A549 (cell line): ENCODE measurements around the gene CDH4.

Experiments
- EP300 ChIP-seq, 2 experiments: fragments of >200 bp; sonication (Bioruptor Twin); formaldehyde crosslinking; IDR thresholded peaks; 2 replicates in 1 of 2; 3 replicates in 1 of 2; pipeline ENCODE4 v1.6.1; 2016 to 2017
- HOXA7 ChIP-seq: fragments of 250-450 bp; sonication (Bioruptor Pico); IDR thresholded peaks from 2 replicates; pipeline ENCODE4 v1.5.0; 2020; ENCODE audit warnings: mild to moderate bottlenecking, moderate library complexity
- NR3C1 ChIP-seq: fragments of >200 bp; sonication (Bioruptor Twin); formaldehyde crosslinking; IDR thresholded peaks from 3 replicates; pipeline ENCODE4 v1.6.1; 2017
- POLR2A ChIP-seq: IDR thresholded peaks from 2 replicates; pipeline ENCODE4 v1.6.1; 2012; ENCODE audit warnings: mild to moderate bottlenecking, low read length
- RNF2 ChIP-seq: fragments of 200-600 bp; sonication (generic); IDR thresholded peaks from 2 replicates; pipeline ENCODE4 v1.6.1; 2016; ENCODE audit warnings: low read depth, mild to moderate bottlenecking, antibody characterized with exemption, moderate library complexity, borderline replicate concordance
- SREBF2 ChIP-seq: fragments of 450-650 bp; IDR thresholded peaks from 2 replicates; pipeline ENCODE4 v1.6.1; 2014; ENCODE audit warnings: mild to moderate bottlenecking, moderate library complexity
- TF ChIP-seq, protein P1 (sequence below): fragments of >200 bp; sonication (Bioruptor Twin); formaldehyde crosslinking; IDR thresholded peaks from 3 replicates; pipeline ENCODE4 v1.5.1; 2016
- TF ChIP-seq, protein P2 (sequence below): IDR thresholded peaks from 2 replicates; pipeline ENCODE4 v1.6.1; 2012
- TF ChIP-seq, protein P3 (sequence below): fragments of 250-450 bp; sonication (Bioruptor Pico); IDR thresholded peaks from 2 replicates; pipeline ENCODE4 v1.5.0; 2021; ENCODE audit warnings: mild to moderate bottlenecking, moderate library complexity, borderline replicate concordance
- TF ChIP-seq, protein P4 (sequence below): IDR thresholded peaks from 2 replicates; pipeline ENCODE4 v1.6.1; 2012; ENCODE audit warnings: low read depth, borderline replicate concordance
- TF ChIP-seq, protein P5 (sequence below): fragments of 200-600 bp; sonication (generic); IDR thresholded peaks from 2 replicates; pipeline ENCODE4 v1.6.1; 2016; ENCODE audit warnings: antibody characterized with exemption, mild to moderate bottlenecking, moderate library complexity
- TF ChIP-seq, protein P6 (sequence below): fragments of >200 bp; sonication (Bioruptor Twin); formaldehyde crosslinking; IDR thresholded peaks from 3 replicates; pipeline ENCODE4 v1.6.1; 2016
- TF ChIP-seq, protein P7 (sequence below): IDR thresholded peaks from 2 replicates; pipeline ENCODE4 v1.6.1; 2012
- TF ChIP-seq, protein P8 (sequence below): fragments of 450-650 bp; IDR thresholded peaks from 2 replicates; pipeline ENCODE4 v1.6.1; 2014; ENCODE audit warnings: antibody characterized with exemption

DNA sequence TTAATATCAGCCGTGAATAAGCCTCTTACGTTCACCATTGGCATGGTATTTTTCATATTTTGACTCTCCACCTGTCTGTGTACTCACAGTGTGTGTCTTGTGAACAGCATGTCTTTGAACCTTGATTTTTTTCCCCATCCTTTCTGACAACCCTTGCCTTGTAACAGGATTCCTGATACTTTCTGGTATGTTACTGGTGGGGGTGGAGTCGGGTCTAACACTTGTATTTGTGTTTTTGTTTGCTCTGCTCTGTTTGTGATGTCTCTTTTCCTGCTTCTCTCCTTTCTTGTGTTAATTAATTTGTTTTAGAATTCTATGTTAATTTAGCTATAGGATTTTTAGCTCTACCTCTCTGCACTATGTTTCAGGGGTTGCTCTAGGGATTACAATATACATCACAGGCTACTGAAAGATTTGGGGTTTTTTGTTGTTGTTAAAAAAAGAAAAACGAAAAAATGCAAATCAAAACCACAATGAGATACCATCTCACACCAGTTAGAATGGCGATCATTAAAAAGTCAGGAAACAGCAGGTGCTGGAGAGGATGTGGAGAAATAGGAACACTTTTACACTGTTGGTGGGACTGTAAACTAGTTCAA is 245.1 kb downstream of the CDH4 start:
- TF ChIP-seq RNF2: no peak
- TF ChIP-seq, protein P1, sequence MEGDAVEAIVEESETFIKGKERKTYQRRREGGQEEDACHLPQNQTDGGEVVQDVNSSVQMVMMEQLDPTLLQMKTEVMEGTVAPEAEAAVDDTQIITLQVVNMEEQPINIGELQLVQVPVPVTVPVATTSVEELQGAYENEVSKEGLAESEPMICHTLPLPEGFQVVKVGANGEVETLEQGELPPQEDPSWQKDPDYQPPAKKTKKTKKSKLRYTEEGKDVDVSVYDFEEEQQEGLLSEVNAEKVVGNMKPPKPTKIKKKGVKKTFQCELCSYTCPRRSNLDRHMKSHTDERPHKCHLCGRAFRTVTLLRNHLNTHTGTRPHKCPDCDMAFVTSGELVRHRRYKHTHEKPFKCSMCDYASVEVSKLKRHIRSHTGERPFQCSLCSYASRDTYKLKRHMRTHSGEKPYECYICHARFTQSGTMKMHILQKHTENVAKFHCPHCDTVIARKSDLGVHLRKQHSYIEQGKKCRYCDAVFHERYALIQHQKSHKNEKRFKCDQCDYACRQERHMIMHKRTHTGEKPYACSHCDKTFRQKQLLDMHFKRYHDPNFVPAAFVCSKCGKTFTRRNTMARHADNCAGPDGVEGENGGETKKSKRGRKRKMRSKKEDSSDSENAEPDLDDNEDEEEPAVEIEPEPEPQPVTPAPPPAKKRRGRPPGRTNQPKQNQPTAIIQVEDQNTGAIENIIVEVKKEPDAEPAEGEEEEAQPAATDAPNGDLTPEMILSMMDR: no peak
- TF ChIP-seq, protein P2, sequence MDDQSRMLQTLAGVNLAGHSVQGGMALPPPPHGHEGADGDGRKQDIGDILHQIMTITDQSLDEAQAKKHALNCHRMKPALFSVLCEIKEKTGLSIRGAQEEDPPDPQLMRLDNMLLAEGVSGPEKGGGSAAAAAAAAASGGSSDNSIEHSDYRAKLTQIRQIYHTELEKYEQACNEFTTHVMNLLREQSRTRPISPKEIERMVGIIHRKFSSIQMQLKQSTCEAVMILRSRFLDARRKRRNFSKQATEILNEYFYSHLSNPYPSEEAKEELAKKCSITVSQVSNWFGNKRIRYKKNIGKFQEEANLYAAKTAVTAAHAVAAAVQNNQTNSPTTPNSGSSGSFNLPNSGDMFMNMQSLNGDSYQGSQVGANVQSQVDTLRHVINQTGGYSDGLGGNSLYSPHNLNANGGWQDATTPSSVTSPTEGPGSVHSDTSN: no peak
- TF ChIP-seq, protein P3, sequence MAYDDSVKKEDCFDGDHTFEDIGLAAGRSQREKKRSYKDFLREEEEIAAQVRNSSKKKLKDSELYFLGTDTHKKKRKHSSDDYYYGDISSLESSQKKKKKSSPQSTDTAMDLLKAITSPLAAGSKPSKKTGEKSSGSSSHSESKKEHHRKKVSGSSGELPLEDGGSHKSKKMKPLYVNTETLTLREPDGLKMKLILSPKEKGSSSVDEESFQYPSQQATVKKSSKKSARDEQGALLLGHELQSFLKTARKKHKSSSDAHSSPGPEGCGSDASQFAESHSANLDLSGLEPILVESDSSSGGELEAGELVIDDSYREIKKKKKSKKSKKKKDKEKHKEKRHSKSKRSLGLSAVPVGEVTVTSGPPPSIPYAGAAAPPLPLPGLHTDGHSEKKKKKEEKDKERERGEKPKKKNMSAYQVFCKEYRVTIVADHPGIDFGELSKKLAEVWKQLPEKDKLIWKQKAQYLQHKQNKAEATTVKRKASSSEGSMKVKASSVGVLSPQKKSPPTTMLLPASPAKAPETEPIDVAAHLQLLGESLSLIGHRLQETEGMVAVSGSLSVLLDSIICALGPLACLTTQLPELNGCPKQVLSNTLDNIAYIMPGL (CRISPR knock-in tag): no peak
- no peak for TF ChIP-seq POLR2A
- TF ChIP-seq, protein P4, sequence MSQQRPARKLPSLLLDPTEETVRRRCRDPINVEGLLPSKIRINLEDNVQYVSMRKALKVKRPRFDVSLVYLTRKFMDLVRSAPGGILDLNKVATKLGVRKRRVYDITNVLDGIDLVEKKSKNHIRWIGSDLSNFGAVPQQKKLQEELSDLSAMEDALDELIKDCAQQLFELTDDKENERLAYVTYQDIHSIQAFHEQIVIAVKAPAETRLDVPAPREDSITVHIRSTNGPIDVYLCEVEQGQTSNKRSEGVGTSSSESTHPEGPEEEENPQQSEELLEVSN: no peak
- TF ChIP-seq, protein P5, sequence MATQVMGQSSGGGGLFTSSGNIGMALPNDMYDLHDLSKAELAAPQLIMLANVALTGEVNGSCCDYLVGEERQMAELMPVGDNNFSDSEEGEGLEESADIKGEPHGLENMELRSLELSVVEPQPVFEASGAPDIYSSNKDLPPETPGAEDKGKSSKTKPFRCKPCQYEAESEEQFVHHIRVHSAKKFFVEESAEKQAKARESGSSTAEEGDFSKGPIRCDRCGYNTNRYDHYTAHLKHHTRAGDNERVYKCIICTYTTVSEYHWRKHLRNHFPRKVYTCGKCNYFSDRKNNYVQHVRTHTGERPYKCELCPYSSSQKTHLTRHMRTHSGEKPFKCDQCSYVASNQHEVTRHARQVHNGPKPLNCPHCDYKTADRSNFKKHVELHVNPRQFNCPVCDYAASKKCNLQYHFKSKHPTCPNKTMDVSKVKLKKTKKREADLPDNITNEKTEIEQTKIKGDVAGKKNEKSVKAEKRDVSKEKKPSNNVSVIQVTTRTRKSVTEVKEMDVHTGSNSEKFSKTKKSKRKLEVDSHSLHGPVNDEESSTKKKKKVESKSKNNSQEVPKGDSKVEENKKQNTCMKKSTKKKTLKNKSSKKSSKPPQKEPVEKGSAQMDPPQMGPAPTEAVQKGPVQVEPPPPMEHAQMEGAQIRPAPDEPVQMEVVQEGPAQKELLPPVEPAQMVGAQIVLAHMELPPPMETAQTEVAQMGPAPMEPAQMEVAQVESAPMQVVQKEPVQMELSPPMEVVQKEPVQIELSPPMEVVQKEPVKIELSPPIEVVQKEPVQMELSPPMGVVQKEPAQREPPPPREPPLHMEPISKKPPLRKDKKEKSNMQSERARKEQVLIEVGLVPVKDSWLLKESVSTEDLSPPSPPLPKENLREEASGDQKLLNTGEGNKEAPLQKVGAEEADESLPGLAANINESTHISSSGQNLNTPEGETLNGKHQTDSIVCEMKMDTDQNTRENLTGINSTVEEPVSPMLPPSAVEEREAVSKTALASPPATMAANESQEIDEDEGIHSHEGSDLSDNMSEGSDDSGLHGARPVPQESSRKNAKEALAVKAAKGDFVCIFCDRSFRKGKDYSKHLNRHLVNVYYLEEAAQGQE: no peak
- TF ChIP-seq, protein P6, sequence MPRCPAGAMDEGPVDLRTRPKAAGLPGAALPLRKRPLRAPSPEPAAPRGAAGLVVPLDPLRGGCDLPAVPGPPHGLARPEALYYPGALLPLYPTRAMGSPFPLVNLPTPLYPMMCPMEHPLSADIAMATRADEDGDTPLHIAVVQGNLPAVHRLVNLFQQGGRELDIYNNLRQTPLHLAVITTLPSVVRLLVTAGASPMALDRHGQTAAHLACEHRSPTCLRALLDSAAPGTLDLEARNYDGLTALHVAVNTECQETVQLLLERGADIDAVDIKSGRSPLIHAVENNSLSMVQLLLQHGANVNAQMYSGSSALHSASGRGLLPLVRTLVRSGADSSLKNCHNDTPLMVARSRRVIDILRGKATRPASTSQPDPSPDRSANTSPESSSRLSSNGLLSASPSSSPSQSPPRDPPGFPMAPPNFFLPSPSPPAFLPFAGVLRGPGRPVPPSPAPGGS: no peak
- TF ChIP-seq, protein P7, sequence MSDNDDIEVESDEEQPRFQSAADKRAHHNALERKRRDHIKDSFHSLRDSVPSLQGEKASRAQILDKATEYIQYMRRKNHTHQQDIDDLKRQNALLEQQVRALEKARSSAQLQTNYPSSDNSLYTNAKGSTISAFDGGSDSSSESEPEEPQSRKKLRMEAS: no peak
- TF ChIP-seq SREBF2: no peak
- no peak for TF ChIP-seq HOXA7
- TF ChIP-seq NR3C1: no peak
- TF ChIP-seq, protein P8, sequence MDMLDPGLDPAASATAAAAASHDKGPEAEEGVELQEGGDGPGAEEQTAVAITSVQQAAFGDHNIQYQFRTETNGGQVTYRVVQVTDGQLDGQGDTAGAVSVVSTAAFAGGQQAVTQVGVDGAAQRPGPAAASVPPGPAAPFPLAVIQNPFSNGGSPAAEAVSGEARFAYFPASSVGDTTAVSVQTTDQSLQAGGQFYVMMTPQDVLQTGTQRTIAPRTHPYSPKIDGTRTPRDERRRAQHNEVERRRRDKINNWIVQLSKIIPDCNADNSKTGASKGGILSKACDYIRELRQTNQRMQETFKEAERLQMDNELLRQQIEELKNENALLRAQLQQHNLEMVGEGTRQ: no peak
- TF ChIP-seq EP300 (IDR thresholded peaks at IDR 0.05): no peak
